NCI-H2196 treated with DMSO at 0.1 percent for 48 hours (cell line): ENCODE data around the gene NNAT.

Source experiments
- DNase-seq: peaks from one replicate; lab custom pipeline; 2025; ENCODE audit not compliant: unreplicated experiment; lab: John Stamatoyannopoulos, UW

NNAT gene

GRCh38 chr20:37523911-37524700 is 3.1 kb downstream of the NNAT start:
- DNase-seq, result no peak

GRCh38 chr20:37524859-37525708 is 4.0 kb downstream of the NNAT start:
- DNase-seq, result no peak

- DNase-seq, result no peak
Measured at GRCh38 chr20:37525810-37526209, 4.8 kb downstream of the NNAT start.

GRCh38 chr20:37526238-37526838 is 5.3 kb downstream of the NNAT start:
- DNase-seq, result no peak

GRCh38 chr20:37526839-37527637 is 6.0 kb downstream of the NNAT start:
- no peak for DNase-seq

GRCh38 chr20:37527638-37528445 is 6.8 kb downstream of the NNAT start, which contains the start of gene BLCAP:
Gene BLCAP (minus strand): TSS chr20:37527876. CDS start chr20:37519174, 8,702 bp downstream.
- DNase-seq, result peak; percentile 77

- DNase-seq, result no peak
Measured at GRCh38 chr20:37528446-37529213, 7.6 kb downstream of the NNAT start.

- DNase-seq, result no peak
Measured at GRCh38 chr20:37529214-37529967, 8.3 kb downstream of the NNAT start.

GRCh38 chr20:37529968-37530600 is 9.0 kb downstream of the NNAT start:
- DNase-seq, result no peak

GRCh38 chr20:37530696-37531095 is 9.6 kb downstream of the NNAT start:
- DNase-seq, result no peak

- no peak for DNase-seq
Measured at GRCh38 chr20:37531856-37532255, 10.8 kb downstream of the NNAT start.

GRCh38 chr20:37533154-37533715 is 12.2 kb downstream of the NNAT start:
- DNase-seq, result no peak

GRCh38 chr20:37534401-37535157 is 13.5 kb downstream of the NNAT start:
- DNase-seq, result peak; percentile 38

GRCh38 chr20:37535443-37536132 is 14.5 kb downstream of the NNAT start:
- DNase-seq, result no peak

GRCh38 chr20:37537505-37537904 is 16.5 kb downstream of the NNAT start:
- no peak for DNase-seq

GRCh38 chr20:37538003-37538402 is 17.0 kb downstream of the NNAT start:
- DNase-seq, result no peak
